HAP-1 (cell line): Measurements from ENCODE around the gene ARHGEF38.

Experiments used
- DNase-seq, 2 experiments: peaks; one replicate each; pipeline ENCODE4 v3.0.0-alpha.2; 2016 to 2020; ENCODE audit warnings: low spot score in 2 of 2
- H3K27me3 ChIP-seq: fragments of 250-450 bp; sonication (Bioruptor Pico); 2 replicates; pipeline ENCODE4 v1.5.1; 2020; ENCODE audit warnings: low read depth, mild to moderate bottlenecking, moderate library complexity
- H3K36me3 ChIP-seq: fragments of 250-450 bp; sonication (Bioruptor Pico); replicated peaks from 2 replicates; pipeline ENCODE4 v1.5.1; 2020; ENCODE audit warnings: mild to moderate bottlenecking
- H3K4me1 ChIP-seq: fragments of 250-450 bp; sonication (Bioruptor Pico); 2 replicates; pipeline ENCODE4 v1.5.1; 2020; ENCODE audit warnings: mild to moderate bottlenecking
- H3K4me3 ChIP-seq: fragments of 250-450 bp; sonication (Bioruptor Pico); 2 replicates; pipeline ENCODE4 v1.5.1; 2020; ENCODE audit warnings: mild to moderate bottlenecking, moderate library complexity
- H3K9me3 ChIP-seq: fragments of 250-450 bp; sonication (Bioruptor Pico); 2 replicates; pipeline ENCODE4 v1.5.1; 2020; ENCODE audit warnings: mild to moderate bottlenecking, moderate library complexity
- in situ Hi-C: fragments of 300-500 bp; cut with MboI; formaldehyde crosslinking; loops from 3 replicates; pipeline ENCODE4 v1.14.3; 2020; ENCODE audit warnings: low sequenced_read_pairs, inconsistent platforms, mixed read lengths

ARHGEF38 gene

GRCh38 chr4:105632599-105632998 lies 80.2 kb downstream of the ARHGEF38 start:
- Histone ChIP-seq H3K36me3 (no peaks in the 10 kb centered on the region), H3K9me3 (no peaks in the 10 kb centered on the region), H3K4me1 (peaks cover 55% of the 10 kb centered on the region), H3K4me3 (no peak overlapping the region), H3K27me3 (no peaks in the 10 kb centered on the region)
- in situ Hi-C loops = no loop called here
- DNase-seq = peak; percentile 32 to 38

GRCh38 chr4:105633241-105633640 lies 80.8 kb downstream of the ARHGEF38 start:
- no peaks in the 10 kb centered on the region for H3K36me3 ChIP-seq
- in situ Hi-C loops = no loop called here
- no peak overlapping the region for H3K4me3 ChIP-seq
- H3K9me3 ChIP-seq = no peaks in the 10 kb centered on the region
- peaks cover 59% of the 10 kb centered on the region for H3K4me1 ChIP-seq
- peak in 1 of 2 experiments; percentile 33 for DNase-seq
- no peaks in the 10 kb centered on the region for H3K27me3 ChIP-seq

DNA sequence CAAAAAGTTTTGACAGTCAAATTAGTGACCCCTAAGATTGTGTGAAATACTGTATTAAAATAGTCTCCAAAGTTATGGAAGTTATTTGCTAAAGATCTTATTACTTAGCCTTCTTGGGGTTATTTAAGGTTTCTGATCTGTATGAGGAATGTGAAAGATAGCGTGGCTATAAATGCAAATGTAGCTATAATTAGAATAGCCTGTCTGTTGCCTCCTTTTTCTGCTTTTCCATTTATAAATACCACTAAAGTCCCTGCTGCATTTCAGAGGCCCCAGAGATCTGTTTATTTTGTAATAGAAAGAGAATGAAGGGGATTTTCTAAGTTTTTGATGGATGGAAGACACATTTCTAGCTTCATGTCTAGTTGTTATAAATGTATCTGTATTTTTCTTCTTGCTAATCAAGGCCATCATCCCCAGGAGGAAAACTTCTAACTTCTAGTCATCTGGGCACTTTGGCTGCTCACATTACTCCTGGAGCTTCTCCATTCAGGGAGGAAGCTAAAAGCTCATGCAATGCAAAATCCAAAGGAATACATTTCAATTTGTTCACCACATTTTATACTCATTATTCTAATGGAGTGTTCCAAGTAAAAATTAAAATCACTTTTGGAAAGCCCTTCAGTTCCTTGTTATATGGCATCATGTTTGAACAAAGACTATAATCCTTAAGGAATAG lies 82.1 kb downstream of the ARHGEF38 start:
- DNase-seq = peak in 1 of 2 experiments; percentile 50
- Histone ChIP-seq H3K4me1 (peaks cover 59% of the 10 kb centered on the region), H3K27me3 (no peaks in the 10 kb centered on the region), H3K36me3 (no peaks in the 10 kb centered on the region), H3K4me3 (no peak overlapping the region), H3K9me3 (no peaks in the 10 kb centered on the region)
- in situ Hi-C loops = no loop called here

GRCh38 chr4:105637408-105638176 lies 85.2 kb downstream of the ARHGEF38 start:
- in situ Hi-C loops = no loop called here
- Histone ChIP-seq H3K36me3 (no peaks in the 10 kb centered on the region), H3K4me1 (peaks cover 42% of the 10 kb centered on the region), H3K27me3 (no peaks in the 10 kb centered on the region), H3K4me3 (no peak overlapping the region), H3K9me3 (no peaks in the 10 kb centered on the region)
- peak; percentile 38 to 86 for DNase-seq

DNA sequence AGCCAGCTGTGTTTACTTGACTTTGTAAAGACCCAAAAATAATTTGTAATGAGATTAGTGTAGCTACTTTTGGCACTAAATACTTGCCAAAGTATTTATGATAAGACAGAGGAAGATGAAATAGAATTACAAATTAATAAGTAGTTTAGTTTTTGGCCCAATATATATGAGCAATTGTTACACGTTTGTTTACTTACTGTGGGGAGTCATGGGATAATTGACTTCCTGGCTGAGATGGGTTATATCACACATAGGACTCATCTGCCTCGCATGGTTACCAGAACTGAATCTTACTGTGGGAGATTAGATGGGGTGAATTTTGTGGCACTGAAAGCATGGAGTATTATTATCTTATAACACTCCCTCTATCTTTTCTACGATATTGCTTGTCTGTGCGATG lies 89.4 kb downstream of the ARHGEF38 start:
- no peak for DNase-seq
- in situ Hi-C loops = no loop called here

DNA sequence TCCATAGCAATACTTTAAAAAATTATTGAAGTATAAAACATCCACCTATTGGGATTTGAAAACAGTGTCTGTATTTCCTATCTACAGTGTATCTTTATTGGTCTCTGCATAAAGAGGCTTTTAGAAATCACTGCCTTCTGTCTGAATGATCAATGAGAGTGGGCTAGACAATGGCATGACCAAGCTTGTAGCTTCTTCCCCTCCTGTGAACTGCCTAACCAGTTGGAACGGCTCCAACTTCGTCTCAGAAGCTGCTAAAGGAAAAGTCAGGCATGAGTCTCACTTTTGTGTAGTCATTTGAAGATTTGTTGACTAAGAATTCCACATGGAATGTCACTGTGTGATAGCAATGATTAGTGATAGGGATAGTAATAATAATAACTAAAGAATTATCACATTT lies 91.8 kb downstream of the ARHGEF38 start:
- Histone ChIP-seq H3K4me1 (no peaks in the 10 kb centered on the region), H3K9me3 (no peaks in the 10 kb centered on the region), H3K36me3 (no peaks in the 10 kb centered on the region), H3K27me3 (no peaks in the 10 kb centered on the region), H3K4me3 (no peak overlapping the region)
- in situ Hi-C loops = no loop called here
- peak; percentile 38 to 52 for DNase-seq

More for the DNA sequence above, 89.4 kb downstream of the ARHGEF38 start:
- Histone ChIP-seq H3K4me1 (peaks cover 11% of the 10 kb centered on the region), H3K36me3 (no peaks in the 10 kb centered on the region), H3K4me3 (no peak overlapping the region), H3K9me3 (no peaks in the 10 kb centered on the region), H3K27me3 (no peaks in the 10 kb centered on the region)

GRCh38 chr4:105645440-105645839 lies 93.0 kb downstream of the ARHGEF38 start:
- H3K9me3 ChIP-seq = no peaks in the 10 kb centered on the region
- DNase-seq = no peak
- no peak overlapping the region for H3K4me3 ChIP-seq
- in situ Hi-C loops = no loop called here
- H3K4me1 ChIP-seq = no peaks in the 10 kb centered on the region
- H3K36me3 ChIP-seq = no peaks in the 10 kb centered on the region
- no peaks in the 10 kb centered on the region for H3K27me3 ChIP-seq

GRCh38 chr4:105650190-105650589 lies 97.8 kb downstream of the ARHGEF38 start:
- no peaks in the 10 kb centered on the region for H3K27me3 ChIP-seq
- no peaks in the 10 kb centered on the region for H3K9me3 ChIP-seq
- H3K4me3 ChIP-seq = no peak overlapping the region
- H3K36me3 ChIP-seq = no peaks in the 10 kb centered on the region
- DNase-seq = no peak
- in situ Hi-C loops = no loop called here
- no peaks in the 10 kb centered on the region for H3K4me1 ChIP-seq

GRCh38 chr4:105651884-105652283 lies 99.5 kb downstream of the ARHGEF38 start:
- no peaks in the 10 kb centered on the region for H3K4me1 ChIP-seq
- no peak for DNase-seq
- no peak overlapping the region for H3K4me3 ChIP-seq
- in situ Hi-C loops = no loop called here
- H3K36me3 ChIP-seq = no peaks in the 10 kb centered on the region
- no peaks in the 10 kb centered on the region for H3K27me3 ChIP-seq
- H3K9me3 ChIP-seq = no peaks in the 10 kb centered on the region

DNA sequence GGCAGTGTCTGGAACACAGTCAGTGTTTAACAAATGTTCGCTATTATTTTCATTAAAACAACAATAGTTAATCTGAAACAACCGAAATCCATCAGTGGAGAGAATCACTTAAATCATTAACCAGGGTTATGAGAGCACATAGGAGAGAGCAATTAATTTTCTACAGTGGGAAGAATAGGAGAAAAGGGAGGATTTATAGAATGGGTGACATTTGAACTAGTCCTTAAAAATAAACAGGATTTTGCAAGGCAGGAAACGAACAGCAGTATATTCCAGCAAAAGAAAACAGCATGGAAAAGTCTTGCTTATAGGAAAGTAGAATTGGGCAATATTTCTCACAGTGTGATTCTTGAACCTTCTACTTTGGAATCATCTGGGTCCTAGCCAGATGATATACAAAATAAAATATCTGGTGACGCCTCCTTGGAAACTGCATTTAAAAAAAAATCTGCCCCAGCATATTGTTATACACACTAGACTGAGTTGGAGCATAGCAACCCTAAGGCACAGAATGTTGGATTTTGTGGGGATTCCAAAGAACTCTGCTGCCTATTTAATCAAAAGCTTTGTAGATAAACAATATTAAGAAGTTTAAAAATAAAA lies 100.0 kb downstream of the ARHGEF38 start:
- no peak for DNase-seq
- Histone ChIP-seq H3K9me3 (no peaks in the 10 kb centered on the region), H3K36me3 (no peaks in the 10 kb centered on the region), H3K27me3 (no peaks in the 10 kb centered on the region), H3K4me1 (no peaks in the 10 kb centered on the region), H3K4me3 (no peak overlapping the region)
- in situ Hi-C loops = no loop called here

GRCh38 chr4:105657117-105657765 lies 104.8 kb downstream of the ARHGEF38 start:
- no peaks in the 10 kb centered on the region for H3K36me3 ChIP-seq
- no peaks in the 10 kb centered on the region for H3K27me3 ChIP-seq
- no peaks in the 10 kb centered on the region for H3K4me1 ChIP-seq
- in situ Hi-C loops = no loop called here
- H3K4me3 ChIP-seq = no peak overlapping the region
- no peak for DNase-seq
- no peaks in the 10 kb centered on the region for H3K9me3 ChIP-seq

DNA sequence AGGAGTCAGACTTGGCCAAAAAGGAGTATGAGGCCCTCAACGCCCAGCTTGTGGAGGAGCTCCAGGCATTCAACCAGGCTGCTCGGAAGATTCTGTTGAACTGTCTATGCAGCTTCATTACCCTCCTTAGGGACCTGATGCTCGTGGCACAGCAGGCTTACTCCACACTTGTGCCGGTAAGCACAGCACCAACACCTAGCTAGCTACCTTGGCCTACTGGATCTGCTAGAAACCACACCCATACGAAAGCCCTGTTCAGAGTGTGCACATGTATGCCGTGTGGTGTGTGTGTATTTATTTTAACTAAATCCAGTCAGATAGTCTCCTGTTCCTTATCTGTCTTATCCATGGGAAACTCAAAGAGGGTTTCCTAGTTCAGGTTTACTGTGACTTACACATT lies 106.8 kb downstream of the ARHGEF38 start:
- no peaks in the 10 kb centered on the region for H3K4me1 ChIP-seq
- H3K27me3 ChIP-seq = no peaks in the 10 kb centered on the region
- no peak for DNase-seq
- in situ Hi-C loops = no loop called here
- no peaks in the 10 kb centered on the region for H3K36me3 ChIP-seq
- no peaks in the 10 kb centered on the region for H3K9me3 ChIP-seq
- no peak overlapping the region for H3K4me3 ChIP-seq

GRCh38 chr4:105661028-105661427 lies 108.6 kb downstream of the ARHGEF38 start:
- H3K9me3 ChIP-seq = no peaks in the 10 kb centered on the region
- in situ Hi-C loops = no loop called here
- H3K36me3 ChIP-seq = no peaks in the 10 kb centered on the region
- H3K27me3 ChIP-seq = no peaks in the 10 kb centered on the region
- no peak overlapping the region for H3K4me3 ChIP-seq
- DNase-seq = no peak
- H3K4me1 ChIP-seq = no peaks in the 10 kb centered on the region
